K562 (cell line): ENCODE data around the gene SLC35D2. TPM values are rescaled to one million over a fixed set of nuclear protein-coding genes. Genes with fewer than 3 reads are reported as not detected.

Source experiments
- BACH1 ChIP-seq: fragments of 200-800 bp; sonication (Bioruptor generic); IDR thresholded peaks from 2 replicates; pipeline ENCODE4 v1.6.1; 2016; ENCODE audit warnings: missing genetic modification characterization, missing compliant biosample characterization
- CHD2 ChIP-seq: IDR thresholded peaks from 2 replicates; pipeline ENCODE4 v1.6.1; 2011; ENCODE audit warnings: low read depth, low read length
- NR3C1 ChIP-seq: sonication (generic); formaldehyde crosslinking; IDR thresholded peaks from 2 replicates; pipeline ENCODE4 v1.8.1; 2022; ENCODE audit warnings: missing genetic modification reagents
- POLR3A ChIP-seq: IDR thresholded peaks from 2 replicates; pipeline ENCODE4 v1.6.1; 2011; ENCODE audit warnings: borderline replicate concordance, mild to moderate bottlenecking, moderate library complexity; ENCODE audit not compliant: insufficient read length, insufficient read depth; ENCODE audit errors: extremely low read depth
- PREB ChIP-seq: sonication (generic); formaldehyde crosslinking; IDR thresholded peaks from 2 replicates; pipeline ENCODE4 v1.8.1; 2023; ENCODE audit warnings: mild to moderate bottlenecking, missing genetic modification reagents
- RBFOX2 ChIP-seq: fragments of 200-400 bp; formaldehyde crosslinking; IDR thresholded peaks from 2 replicates; pipeline ENCODE4 v1.6.1; 2017; ENCODE audit warnings: low read depth, mild to moderate bottlenecking, low read length, moderate library complexity
- SLC30A9 ChIP-seq: fragments of 250-450 bp; sonication (Bioruptor Pico); IDR thresholded peaks from 2 replicates; pipeline ENCODE4 v1.8.0; 2022; ENCODE audit warnings: mild to moderate bottlenecking, moderate library complexity
- SMAD3 ChIP-seq: fragments of 450-650 bp; formaldehyde crosslinking; conservative IDR thresholded peaks from 2 replicates; pipeline ENCODE4 v1.4.0; 2020; ENCODE audit warnings: mild to moderate bottlenecking
- SMARCB1 ChIP-seq: IDR thresholded peaks from 2 replicates; pipeline ENCODE4 v1.6.1; 2011; ENCODE audit warnings: improper control_type of control experiment, low read depth; ENCODE audit not compliant: insufficient read length
- TAF7 ChIP-seq: fragments of 450-650 bp; IDR thresholded peaks from 2 replicates; pipeline ENCODE4 v1.6.1; 2016; ENCODE audit warnings: missing genetic modification characterization, missing compliant biosample characterization
- TRIM25 ChIP-seq: fragments of 450-650 bp; IDR thresholded peaks from 2 replicates; pipeline ENCODE4 v1.7.0; 2016; ENCODE audit warnings: borderline replicate concordance
- ZFP36 ChIP-seq: fragments of 150-350 bp; IDR thresholded peaks from 2 replicates; pipeline ENCODE4 v1.6.1; 2018; ENCODE audit warnings: low read length, low read depth; ENCODE audit not compliant: partially characterized antibody
- ZNF830 ChIP-seq: fragments of 250-450 bp; sonication (Bioruptor Pico); IDR thresholded peaks from 2 replicates; pipeline ENCODE4 v1.5.0; 2021; ENCODE audit warnings: mild to moderate bottlenecking
- polyA plus RNA-seq, 8 experiments: library from polyadenylated mRNA; depleted of rRNA in 4 of 8; stranded (reverse) in 5 of 8; unstranded in 3 of 8; fragments of >200 nt; fragmentation: Nextera tagmentation in 2 of 8; fragmentation: Illumina TruSeq in 1 of 8; extraction: Ambion mirVana in 2 of 8; extraction: Trizol in 1 of 8; gene quantifications; 2 replicates each; pipeline versions ENCODE4 v1.2.1 to v1.2.3, GENCODE V29; 2011 to 2014; ENCODE audit warnings: inconsistent platforms in 1 of 8, missing spikeins in 1 of 8
- total RNA-seq, 7 experiments: library from RNA; depleted of rRNA in 6 of 7; stranded (reverse); fragments of >200 nt in 6 of 7; fragmentation: Illumina TruSeq in 2 of 7; extraction: Trizol in 2 of 7; gene quantifications; 2 replicates each; pipeline versions ENCODE4 v1.2.1 to v1.2.3, GENCODE V29; 2011 to 2021; ENCODE audit warnings: low replicate concordance in 1 of 7
- TF ChIP-seq, protein P1 (sequence below), 2 experiments: fragments of 450-650 bp; IDR thresholded peaks; 2 replicates each; pipeline ENCODE4 v1.6.1; 2016; ENCODE audit warnings: mild to moderate bottlenecking in 2 of 2, borderline replicate concordance in 1 of 2, low read depth in 1 of 2, moderate library complexity in 1 of 2
- TF ChIP-seq, protein P2 (sequence below): fragments of 250-450 bp; sonication (Bioruptor Pico); IDR thresholded peaks from 2 replicates; pipeline ENCODE4 v1.8.0; 2021; ENCODE audit warnings: borderline replicate concordance, mild to moderate bottlenecking, moderate library complexity; ENCODE audit not compliant: poor library complexity, severe bottlenecking

Gene SLC35D2
- total and polyA plus RNA-seq, 9 of the 15 experiments (the other 6 are each of a cell fraction or from before 2014, with no cell fraction given): 2.9 to 14.9 (median 11.7) TPM

DNA sequence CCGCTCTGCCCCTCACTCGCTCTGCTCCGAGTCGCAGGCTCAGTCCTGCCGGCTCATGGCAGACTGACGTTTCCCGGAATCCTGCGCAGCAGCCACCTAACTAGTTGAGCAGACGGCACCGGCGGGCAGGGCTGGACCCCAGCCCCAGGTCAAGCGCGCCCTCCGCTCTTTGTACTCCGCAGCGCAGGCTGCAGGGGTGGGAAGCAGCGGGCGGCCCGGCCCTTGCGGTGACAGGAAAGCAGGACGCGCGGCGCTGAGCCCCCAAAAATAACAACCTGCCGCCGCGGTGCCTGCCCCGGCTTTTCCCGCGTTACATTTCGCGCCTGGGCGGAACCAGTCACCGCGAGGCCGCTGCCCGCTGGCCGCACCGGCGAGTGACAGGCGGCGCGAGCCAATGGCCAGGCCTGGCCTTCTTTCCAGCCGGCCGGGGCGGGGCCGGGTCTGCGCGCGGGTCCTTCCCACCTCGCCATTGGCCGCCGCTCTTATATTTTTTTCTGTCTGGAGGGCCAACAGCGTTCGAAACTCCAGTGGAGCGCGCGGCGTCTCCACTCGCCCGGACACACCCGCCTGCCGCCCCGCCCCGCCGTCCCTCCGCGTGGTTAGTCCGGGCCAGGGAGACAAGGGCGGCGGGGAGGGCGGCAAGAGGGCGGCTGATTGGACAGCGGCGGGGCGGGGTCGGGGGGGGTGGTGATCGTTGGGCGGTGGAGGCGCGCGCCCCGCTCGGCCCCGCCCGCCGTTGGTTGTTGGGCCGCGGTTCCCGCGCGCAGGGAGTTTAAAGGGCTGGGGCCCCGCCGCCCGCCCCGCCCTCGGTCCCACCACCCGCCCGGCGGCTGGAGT is 34.8 kb upstream of the SLC35D2 start, which contains the start of gene ZNF367 (continued):
- TF ChIP-seq, protein P1, sequence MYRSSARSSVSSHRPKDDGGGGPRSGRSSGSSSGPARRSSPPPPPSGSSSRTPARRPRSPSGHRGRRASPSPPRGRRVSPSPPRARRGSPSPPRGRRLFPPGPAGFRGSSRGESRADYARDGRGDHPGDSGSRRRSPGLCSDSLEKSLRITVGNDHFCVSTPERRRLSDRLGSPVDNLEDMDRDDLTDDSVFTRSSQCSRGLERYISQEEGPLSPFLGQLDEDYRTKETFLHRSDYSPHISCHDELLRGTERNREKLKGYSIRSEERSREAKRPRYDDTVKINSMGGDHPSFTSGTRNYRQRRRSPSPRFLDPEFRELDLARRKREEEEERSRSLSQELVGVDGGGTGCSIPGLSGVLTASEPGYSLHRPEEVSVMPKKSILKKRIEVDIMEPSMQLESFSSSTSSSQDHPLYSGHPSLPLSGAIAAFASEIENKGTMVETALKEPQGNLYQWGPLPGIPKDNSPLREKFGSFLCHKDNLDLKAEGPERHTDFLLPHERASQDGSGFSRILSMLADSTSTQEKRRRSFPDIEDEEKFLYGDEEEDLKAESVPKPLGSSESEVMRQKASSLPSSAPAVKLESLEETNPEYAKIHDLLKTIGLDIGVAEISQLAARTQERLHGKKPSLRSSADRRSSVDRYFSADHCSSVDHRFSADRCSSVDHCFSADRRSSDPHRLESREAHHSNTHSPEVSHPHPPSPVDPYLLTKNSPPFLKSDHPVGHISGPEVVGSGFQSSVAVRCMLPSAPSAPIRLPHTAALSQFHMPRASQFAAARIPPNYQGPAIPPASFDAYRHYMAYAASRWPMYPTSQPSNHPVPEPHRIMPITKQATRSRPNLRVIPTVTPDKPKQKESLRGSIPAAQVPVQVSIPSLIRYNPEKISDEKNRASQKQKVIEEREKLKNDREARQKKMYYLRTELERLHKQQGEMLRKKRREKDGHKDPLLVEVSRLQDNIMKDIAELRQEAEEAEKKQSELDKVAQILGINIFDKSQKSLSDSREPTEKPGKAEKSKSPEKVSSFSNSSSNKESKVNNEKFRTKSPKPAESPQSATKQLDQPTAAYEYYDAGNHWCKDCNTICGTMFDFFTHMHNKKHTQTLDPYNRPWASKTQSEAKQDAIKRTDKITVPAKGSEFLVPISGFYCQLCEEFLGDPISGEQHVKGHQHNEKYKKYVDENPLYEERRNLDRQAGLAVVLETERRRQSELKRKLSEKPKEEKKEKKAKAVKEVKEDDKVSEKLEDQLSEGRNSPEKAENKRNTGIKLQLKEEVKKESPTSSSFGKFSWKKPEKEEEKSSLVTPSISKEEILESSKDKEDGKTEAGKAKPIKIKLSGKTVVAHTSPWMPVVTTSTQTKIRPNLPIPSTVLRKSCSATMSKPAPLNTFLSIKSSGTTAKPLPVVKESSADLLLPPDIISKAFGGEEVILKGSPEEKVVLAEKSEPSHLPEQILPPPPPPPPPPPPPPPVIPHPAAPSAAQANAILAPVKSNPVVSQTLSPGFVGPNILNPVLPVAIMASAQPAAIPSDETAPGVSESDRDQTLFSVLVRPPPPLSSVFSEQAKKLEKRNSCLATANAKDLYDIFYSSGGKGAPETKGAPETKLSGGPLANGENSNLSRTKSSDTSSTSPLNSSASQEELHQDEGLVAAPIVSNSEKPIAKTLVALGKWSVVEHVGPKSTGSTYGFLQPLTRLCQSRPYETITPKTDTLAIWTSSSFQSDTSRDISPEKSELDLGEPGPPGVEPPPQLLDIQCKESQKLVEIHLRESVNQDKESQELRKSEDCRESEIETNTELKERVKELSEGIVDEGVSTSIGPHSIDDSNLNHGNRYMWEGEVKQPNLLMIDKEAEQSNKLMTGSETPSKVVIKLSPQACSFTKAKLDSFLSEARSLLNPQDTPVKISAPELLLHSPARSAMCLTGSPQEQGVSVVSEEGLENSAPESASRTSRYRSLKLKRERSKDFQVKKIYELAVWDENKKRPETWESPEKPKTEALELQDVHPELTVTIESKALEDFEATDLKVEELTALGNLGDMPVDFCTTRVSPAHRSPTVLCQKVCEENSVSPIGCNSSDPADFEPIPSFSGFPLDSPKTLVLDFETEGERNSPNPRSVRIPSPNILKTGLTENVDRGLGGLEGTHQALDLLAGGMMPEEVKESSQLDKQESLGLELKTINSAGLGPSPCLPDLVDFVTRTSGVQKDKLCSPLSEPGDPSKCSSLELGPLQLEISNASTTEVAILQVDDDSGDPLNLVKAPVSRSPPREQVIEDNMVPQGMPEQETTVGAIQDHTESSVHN (IDR thresholded peaks at IDR 0.05; ENCODE audit: borderline replicate concordance in 1 of 2, low read depth in 1 of 2): no peak
- TF ChIP-seq ZFP36: no peak
- no peak for TF ChIP-seq PREB (CRISPR knock-in tag)
- TF ChIP-seq, protein P2, sequence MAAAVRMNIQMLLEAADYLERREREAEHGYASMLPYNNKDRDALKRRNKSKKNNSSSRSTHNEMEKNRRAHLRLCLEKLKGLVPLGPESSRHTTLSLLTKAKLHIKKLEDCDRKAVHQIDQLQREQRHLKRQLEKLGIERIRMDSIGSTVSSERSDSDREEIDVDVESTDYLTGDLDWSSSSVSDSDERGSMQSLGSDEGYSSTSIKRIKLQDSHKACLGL (CRISPR knock-in tag): no peak
- no peak for TF ChIP-seq ZNF830
- TF ChIP-seq POLR3A: no peak
- TF ChIP-seq RBFOX2: peak; percentile 93
- no peak for TF ChIP-seq BACH1
- TF ChIP-seq SMAD3: no peak
- TF ChIP-seq TAF7: peak; percentile 54; the same call in 1 of the 2 replicates
- TF ChIP-seq NR3C1 (CRISPR knock-in tag): peak; percentile 79; the same call in 1 of the 2 replicates
- no peak for TF ChIP-seq TRIM25
- no peak for TF ChIP-seq SMARCB1
- TF ChIP-seq CHD2: peak; percentile 76
- TF ChIP-seq SLC30A9: no peak
